KMS-11 (cell line): ENCODE results near the gene GBA3.

Source experiments
- H2AFZ ChIP-seq: fragments of 200-600 bp; sonication (generic); 2 replicates; pipeline ENCODE4 v1.6.1; 2016; ENCODE audit warnings: antibody characterized with exemption, mixed run types, low read depth
- H3K27ac ChIP-seq: fragments of 200-600 bp; sonication (generic); 2 replicates; pipeline ENCODE4 v1.6.1; 2016; ENCODE audit warnings: mild to moderate bottlenecking, mixed run types
- H3K27me3 ChIP-seq: fragments of 200-600 bp; sonication (generic); 2 replicates; pipeline ENCODE4 v1.6.1; 2017; ENCODE audit warnings: mild to moderate bottlenecking, low read depth, mixed run types, moderate library complexity; ENCODE audit not compliant: insufficient read depth
- H3K36me3 ChIP-seq: fragments of 200-600 bp; sonication (generic); 2 replicates; pipeline ENCODE4 v1.6.1; 2017; ENCODE audit warnings: mild to moderate bottlenecking, mixed run types; ENCODE audit not compliant: insufficient read depth
- H3K4me1 ChIP-seq: fragments of 200-600 bp; sonication (generic); 2 replicates; pipeline ENCODE4 v1.6.1; 2016; ENCODE audit warnings: mild to moderate bottlenecking, low read depth, mixed run types; ENCODE audit not compliant: poor library complexity, severe bottlenecking
- H3K4me2 ChIP-seq: fragments of 200-600 bp; sonication (generic); 2 replicates; pipeline ENCODE4 v1.7.0; 2016; ENCODE audit warnings: mild to moderate bottlenecking, mixed run types
- H3K4me3 ChIP-seq: fragments of 200-600 bp; sonication (generic); IDR thresholded peaks from 2 replicates; pipeline ENCODE4 v1.6.1; 2017; ENCODE audit warnings: low read depth, low read length, mixed read lengths; ENCODE audit not compliant: insufficient read depth
- H3K79me2 ChIP-seq: fragments of 200-600 bp; sonication (generic); 2 replicates; pipeline ENCODE4 v1.6.1; 2016; ENCODE audit warnings: low read depth, mixed run types; ENCODE audit not compliant: insufficient read depth
- H3K9ac ChIP-seq: fragments of 200-600 bp; sonication (generic); 2 replicates; pipeline ENCODE4 v1.6.1; 2016; ENCODE audit warnings: mild to moderate bottlenecking, mixed run types
- H4K20me1 ChIP-seq: fragments of 200-600 bp; sonication (generic); 2 replicates; pipeline ENCODE4 v1.6.1; 2016; ENCODE audit warnings: mild to moderate bottlenecking, mixed run types; ENCODE audit not compliant: insufficient read depth
- TF ChIP-seq, protein P1 (sequence below): fragments of 200-600 bp; sonication (generic); conservative IDR thresholded peaks from 2 replicates; pipeline ENCODE4 v1.6.1; 2017; ENCODE audit warnings: low read depth, mild to moderate bottlenecking, antibody characterized with exemption, low read length, moderate library complexity, mixed read lengths

GBA3 gene

DNA sequence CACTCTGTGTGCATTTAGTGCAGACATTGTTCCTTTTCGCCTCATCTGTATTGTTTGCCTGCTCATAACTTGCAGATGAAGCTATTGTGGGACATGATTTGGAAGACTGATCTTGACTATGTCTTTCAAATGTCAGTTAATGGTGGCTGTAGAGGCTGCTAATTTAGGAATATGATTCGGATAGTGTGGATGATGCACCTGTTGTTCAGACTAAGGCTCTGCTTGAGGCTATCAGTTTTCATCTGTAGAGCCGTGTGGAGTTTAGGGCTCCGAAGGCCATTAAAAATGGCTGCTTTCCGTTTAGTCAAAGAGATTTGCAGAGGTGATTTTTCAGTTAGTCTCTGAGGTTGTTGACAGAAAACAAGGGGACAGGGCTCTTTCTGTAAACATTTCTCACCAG lies 102.0 kb downstream of the GBA3 start:
- Histone ChIP-seq H3K4me3 (no peak overlapping the region), H2AFZ (no peak overlapping the region), H3K36me3 (no peaks in the 10 kb centered on the region), H3K4me1 (no peaks in the 10 kb centered on the region), H3K79me2 (no peaks in the 10 kb centered on the region), H3K27me3 (no peaks in the 10 kb centered on the region), H4K20me1 (no peaks in the 10 kb centered on the region), H3K27ac (no peak overlapping the region), H3K4me2 (no peak overlapping the region), H3K9ac (no peak overlapping the region)
- TF ChIP-seq, protein P1, sequence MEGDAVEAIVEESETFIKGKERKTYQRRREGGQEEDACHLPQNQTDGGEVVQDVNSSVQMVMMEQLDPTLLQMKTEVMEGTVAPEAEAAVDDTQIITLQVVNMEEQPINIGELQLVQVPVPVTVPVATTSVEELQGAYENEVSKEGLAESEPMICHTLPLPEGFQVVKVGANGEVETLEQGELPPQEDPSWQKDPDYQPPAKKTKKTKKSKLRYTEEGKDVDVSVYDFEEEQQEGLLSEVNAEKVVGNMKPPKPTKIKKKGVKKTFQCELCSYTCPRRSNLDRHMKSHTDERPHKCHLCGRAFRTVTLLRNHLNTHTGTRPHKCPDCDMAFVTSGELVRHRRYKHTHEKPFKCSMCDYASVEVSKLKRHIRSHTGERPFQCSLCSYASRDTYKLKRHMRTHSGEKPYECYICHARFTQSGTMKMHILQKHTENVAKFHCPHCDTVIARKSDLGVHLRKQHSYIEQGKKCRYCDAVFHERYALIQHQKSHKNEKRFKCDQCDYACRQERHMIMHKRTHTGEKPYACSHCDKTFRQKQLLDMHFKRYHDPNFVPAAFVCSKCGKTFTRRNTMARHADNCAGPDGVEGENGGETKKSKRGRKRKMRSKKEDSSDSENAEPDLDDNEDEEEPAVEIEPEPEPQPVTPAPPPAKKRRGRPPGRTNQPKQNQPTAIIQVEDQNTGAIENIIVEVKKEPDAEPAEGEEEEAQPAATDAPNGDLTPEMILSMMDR = no peak

DNA sequence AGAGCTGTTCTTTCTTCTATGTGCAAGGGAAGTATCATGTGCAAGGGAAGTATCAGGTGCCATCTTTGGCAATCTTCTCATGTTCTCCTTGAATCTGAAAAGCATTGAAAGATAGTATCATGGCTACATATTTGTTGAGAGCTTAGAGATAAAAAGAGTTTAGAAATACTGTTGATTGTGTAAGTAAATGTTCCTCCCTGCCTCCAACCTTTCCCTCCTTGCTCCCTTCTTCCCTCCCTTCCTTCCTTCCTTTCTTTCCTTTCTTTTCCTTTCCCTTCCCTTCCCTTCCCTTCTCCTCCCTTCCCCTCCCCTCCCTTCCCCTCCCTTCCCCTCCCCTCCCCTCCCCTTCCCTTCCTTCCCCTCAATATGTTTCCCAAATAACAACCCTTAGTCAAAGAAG lies 108.7 kb downstream of the GBA3 start:
- Histone ChIP-seq H3K36me3 (no peaks in the 10 kb centered on the region), H4K20me1 (no peaks in the 10 kb centered on the region), H3K4me1 (no peaks in the 10 kb centered on the region), H2AFZ (no peak overlapping the region), H3K4me2 (no peak overlapping the region), H3K9ac (no peak overlapping the region), H3K27me3 (no peaks in the 10 kb centered on the region), H3K4me3 (no peak overlapping the region), H3K79me2 (no peaks in the 10 kb centered on the region), H3K27ac (no peak overlapping the region)
- TF ChIP-seq, protein P1 = no peak

DNA sequence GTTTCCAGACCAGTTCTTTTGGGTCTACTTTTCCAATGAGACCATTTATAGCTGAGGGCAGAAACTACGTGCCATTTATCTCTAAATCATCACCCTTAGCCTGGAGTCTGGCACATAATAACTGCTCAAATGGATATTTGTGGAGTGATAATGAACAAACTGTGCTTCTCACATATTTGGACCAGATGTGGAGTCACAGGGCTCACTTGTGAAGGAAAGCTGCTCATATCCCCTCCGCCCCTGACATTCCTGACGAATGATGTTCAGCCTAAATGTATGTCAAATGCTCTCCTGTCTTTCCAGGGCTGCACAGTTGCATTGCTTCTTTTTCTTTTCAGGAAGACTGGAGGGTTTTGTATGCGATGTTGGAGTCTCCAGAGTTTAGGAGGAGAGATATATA lies 110.1 kb downstream of the GBA3 start:
- TF ChIP-seq, protein P1 = no peak
- Histone ChIP-seq H2AFZ (no peak overlapping the region), H3K36me3 (no peaks in the 10 kb centered on the region)

DNA sequence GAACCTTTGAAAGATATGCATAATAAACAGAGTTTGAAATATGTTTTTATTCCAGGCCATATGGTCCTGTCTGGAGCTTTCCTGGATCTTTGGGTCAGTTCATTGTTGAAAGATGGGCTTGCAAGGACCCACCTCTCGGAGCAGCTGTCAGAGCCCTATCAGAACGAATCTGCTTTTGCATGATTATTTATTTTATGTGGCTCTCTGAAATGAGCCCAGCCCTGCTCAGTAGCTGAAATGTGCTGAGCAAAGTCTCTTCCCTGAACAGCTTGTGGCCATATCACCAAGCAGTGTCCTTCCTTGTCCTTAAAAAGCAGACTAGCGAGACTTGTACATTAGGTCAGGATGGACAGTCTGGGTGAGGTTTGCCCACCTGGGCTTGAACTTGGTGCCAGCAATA lies 110.8 kb downstream of the GBA3 start:
- Histone ChIP-seq H3K27me3 (no peaks in the 10 kb centered on the region), H3K4me3 (no peak overlapping the region), H3K27ac (no peak overlapping the region), H3K9ac (no peak overlapping the region), H2AFZ (no peak overlapping the region), H3K4me2 (no peak overlapping the region), H3K79me2 (no peaks in the 10 kb centered on the region), H3K36me3 (no peaks in the 10 kb centered on the region), H4K20me1 (no peaks in the 10 kb centered on the region), H3K4me1 (no peaks in the 10 kb centered on the region)
- TF ChIP-seq, protein P1 = no peak

More for the DNA sequence above, 110.1 kb downstream of the GBA3 start:
- Histone ChIP-seq H3K27me3 (no peaks in the 10 kb centered on the region), H3K9ac (no peak overlapping the region), H3K4me2 (no peak overlapping the region), H4K20me1 (no peaks in the 10 kb centered on the region), H3K27ac (no peak overlapping the region), H3K79me2 (no peaks in the 10 kb centered on the region), H3K4me3 (no peak overlapping the region), H3K4me1 (no peaks in the 10 kb centered on the region)
